GM21576 (cell line): ENCODE measurements around the gene GRIN2D.
"Not testable (repeated sequence)": the region's sequence is repeated elsewhere in the genome, so short reads cannot be mapped to it uniquely, and the experiment has no call there.

ENCODE experiments used
- ATAC-seq: cut with Tn5 transposase; IDR thresholded peaks from one replicate; pipeline ENCODE4 v1.9.1; 2021; ENCODE audit warnings: mild to moderate bottlenecking, moderate library complexity; ENCODE audit not compliant: unreplicated experiment

Gene GRIN2D

GRCh38 chr19:48371367-48371766 is 22.1 kb upstream of the GRIN2D start:
- ATAC-seq: no peak

GRCh38 chr19:48371771-48372170 is 21.7 kb upstream of the GRIN2D start:
- ATAC-seq: not testable (repeated sequence)

GRCh38 chr19:48372904-48373303 is 20.6 kb upstream of the GRIN2D start:
- ATAC-seq: no peak

- no peak for ATAC-seq
Observed at GRCh38 chr19:48373567-48373966, 19.9 kb upstream of the GRIN2D start.

- no peak for ATAC-seq
Observed at GRCh38 chr19:48378194-48378570, 15.3 kb upstream of the GRIN2D start.

DNA sequence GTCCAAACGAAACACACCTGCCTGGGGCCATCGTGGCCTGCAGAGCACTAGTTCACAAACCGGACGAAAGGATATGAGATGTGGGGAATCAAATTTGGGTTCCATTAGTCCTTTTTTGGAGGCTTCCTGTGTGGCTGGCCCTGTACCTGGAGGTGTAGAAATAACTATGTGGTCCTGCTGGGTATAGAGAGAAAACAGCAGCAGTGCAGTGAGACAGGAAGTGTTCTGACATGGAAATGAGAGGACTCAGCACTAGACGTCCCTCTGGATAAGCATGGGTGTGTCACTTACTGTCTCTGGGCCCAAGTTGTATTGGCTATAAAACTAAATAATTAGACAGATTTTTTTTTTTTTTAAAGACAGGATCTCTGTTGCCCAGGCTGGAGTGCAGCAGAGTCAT is 14.4 kb upstream of the GRIN2D start:
- no peak for ATAC-seq

- no peak for ATAC-seq
Observed at GRCh38 chr19:48381178-48381950, 12.1 kb upstream of the GRIN2D start.

DNA sequence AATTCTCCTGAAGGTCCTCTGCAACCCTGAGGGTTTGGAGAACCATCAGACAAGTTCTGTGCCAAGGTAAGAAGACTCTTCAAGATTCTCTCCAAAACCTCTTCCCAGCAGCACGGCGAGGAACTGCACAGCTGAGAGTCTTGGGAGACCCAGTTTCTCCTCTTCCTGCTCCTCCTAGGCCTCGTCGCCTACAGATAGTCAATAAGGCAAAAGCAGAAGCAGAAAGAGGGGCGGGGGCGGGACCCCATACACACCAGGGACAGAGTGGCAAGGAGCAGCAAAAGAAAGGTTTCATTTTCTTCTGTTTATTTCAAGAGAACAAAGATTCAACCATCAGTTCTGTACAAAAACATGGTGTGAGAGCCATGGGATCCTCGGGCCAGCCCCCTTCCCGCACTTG is 11.2 kb upstream of the GRIN2D start:
- no peak for ATAC-seq

- ATAC-seq: no peak
Observed at GRCh38 chr19:48385461-48386087, 7.9 kb upstream of the GRIN2D start.

- no peak for ATAC-seq
Observed at GRCh38 chr19:48386981-48387380, 6.5 kb upstream of the GRIN2D start.

DNA sequence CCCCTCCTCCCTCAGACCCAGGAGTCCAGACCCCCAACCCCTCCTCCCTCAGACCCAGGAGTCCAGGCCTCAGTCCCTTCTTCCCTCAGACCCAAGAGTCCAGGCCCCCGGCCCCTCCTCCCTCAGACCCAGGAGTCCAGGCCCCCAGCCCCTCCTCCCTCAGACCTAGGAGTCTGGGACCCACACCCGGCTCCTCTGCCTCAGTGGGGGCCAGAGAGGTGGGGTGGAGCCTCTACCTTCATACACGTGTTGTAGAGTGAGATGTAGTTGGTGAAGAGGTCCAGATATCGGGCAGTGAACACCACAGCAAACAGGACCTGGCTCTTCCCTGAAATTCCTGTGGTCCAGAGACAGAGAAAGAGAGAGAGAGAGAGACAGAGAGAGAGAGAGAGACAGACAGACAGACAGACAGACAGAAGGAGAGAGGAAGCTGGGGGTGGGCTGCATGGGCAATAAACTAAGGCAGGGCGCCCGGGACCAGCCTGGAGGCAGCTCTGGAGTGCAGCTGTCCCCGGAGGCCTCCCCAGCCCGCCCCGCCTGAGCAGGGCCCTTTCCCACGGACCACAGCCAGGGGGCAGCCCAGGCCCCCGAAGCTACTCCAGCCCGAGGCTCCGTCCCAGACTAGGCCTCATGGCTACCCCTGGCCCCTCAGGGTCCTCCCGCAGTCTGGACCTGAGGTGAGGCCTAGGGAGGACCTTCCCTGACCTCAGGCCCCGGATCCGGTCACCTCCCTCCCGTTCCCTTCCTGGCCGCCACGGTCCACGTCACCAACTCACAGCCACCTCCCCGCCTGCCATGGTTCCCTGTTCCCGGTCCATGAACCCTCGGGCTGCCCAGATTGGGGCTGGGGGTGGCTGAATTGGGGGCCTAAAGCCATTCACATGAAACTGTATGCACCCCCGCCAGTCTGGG is 3.0 kb upstream of the GRIN2D start:
- no peak for ATAC-seq

DNA sequence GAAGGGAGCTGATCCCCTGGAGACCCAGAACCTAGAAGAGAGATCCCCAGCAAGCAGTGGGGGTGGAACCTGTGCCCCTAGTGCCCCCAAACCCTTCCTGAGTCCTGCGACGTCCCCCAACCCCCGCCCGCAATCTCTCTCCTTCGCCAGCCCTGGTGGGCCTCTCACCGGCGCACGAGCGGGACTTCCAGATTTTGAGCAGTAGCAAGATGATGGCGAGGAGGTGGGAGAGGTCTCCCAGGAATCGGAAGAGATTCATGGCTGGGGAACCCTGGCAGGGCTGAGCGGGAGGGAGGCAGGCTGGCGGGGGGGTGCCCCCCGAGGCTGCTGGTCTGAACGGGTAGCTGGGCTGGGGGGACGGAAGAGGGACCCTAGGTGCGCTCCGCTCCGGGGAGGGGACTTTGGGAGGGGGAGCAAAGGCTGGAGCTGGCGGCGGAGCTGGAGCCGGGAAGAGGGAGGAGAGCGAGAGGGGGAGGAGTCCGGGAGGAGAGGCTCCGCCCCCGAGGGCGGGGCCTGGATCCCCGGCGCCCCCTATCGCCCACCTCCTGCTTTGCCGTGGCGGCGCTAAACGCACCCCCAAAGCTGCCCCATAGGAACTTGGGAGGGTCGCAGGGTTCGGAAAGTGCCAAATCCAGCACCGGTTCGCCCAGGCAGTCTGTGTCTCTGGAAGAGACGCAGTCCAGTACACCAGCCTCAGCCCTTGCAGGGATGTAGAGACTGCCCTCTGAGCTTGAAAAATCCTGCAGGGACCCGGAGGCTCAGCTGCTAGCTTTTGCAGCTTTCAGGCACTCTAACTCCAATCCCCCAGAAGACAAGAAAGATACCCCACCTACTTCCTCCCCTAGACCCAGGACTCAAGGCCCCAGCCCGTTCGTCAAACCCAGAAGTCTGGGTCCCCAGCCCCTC is 2.1 kb upstream of the GRIN2D start, which contains the start of gene KDELR1:
Gene KDELR1 (minus strand): TSS at position 452 of the 906 bp plus-strand sequence. CDS start 193 bp downstream, at position 259.
- ATAC-seq: peak; percentile 69

DNA sequence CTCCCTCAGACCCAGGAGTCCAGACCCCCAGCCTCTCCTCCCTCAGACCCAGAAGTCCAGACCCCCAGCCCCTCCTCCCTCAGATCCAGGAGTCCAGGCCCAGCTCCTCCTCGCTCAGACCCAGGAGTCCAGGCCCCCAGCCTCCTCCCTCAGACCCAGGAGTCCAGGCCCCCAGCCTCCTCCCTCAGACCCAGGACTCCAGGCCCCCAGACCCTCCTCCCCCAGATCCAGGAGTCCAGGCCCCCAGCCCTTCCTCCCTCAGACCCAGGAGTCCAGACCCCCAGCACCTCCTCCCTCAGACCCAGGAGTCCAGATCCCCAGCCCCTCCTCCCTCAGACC is 1.5 kb upstream of the GRIN2D start:
- not testable (repeated sequence) for ATAC-seq

GRCh38 chr19:48392860-48393558 is 459 bp upstream of the GRIN2D start:
- ATAC-seq: no peak

GRCh38 chr19:48394331-48395169 is 1.1 kb downstream of the GRIN2D start:
- no peak for ATAC-seq

DNA sequence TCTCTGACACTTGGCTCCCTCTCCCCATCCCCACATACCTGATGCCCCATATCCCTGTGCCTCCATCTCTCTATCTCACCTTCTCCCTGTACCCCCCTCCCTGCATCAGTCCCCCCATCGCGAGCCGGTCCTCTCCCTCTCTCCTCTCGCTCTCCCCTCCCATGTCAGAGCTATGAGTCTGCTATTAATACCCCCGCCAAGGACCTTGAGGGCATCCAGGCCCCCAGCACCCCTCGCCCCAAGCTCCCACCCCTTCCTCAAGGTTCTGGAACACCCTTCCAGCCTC is 1.6 kb downstream of the GRIN2D start:
- no peak for ATAC-seq

DNA sequence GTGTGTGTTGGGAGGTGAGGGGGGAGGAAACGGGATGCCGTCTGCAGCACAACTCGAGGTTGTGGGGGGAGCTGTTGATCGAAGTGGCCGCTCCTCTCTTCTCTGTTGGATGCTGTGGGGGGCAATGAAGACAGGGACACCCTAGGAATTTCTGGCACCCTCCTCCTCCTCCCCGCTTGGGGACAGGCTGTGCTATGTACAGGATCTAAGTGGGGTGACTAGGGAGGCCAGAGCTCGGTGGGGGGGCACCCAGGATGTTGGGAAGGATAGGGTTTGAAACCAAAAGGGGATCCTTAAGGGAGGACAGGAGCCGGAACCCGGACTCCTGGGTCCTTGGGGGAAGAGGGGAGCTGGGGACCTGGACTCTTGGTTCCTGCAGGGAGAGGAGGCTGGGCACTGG is 2.0 kb downstream of the GRIN2D start:
- no peak for ATAC-seq

DNA sequence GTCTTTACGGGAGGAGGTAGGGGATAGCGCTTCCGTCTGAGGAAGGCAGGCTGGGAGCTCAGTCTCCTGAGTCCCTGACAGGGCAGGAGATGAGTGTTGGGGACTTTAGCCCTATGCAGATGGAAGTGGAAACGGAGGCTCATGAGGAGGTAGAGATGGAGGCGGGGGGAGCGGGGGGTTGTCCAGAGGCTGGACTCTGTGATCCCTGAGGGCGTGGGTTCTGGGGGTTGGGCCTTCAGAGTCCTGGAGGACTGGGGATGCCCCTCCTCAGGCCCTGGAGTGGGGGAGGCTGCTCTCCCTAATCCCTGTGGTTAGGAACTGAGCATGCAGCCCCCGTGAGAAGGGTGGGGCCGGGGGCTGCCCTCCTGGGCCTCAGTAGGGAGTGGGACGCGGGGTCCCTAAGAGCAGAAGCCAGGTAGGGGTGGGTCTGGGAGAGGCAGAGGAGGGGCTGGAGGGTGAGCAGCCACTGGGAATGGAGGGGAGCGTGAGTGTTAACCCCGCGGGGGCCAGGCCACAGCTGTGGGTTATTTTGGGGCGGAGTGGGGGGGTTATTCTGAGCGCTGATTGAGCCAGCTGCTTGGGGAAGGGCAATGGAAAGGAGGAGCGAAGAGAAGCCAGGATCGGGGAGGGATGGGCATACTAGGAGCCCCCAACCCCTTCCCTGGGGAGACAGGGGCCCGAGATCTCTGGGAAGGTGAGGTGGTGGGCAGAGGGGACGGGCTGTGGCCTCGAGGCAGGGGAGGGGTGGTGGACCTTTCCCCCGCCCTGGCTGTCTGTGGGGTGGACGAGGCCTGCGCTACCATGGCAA is 2.8 kb downstream of the GRIN2D start:
- no peak for ATAC-seq

GRCh38 chr19:48396824-48397176 is 3.3 kb downstream of the GRIN2D start:
- no peak for ATAC-seq
